HG02610 (cell line): ENCODE measurements around the gene PAPPA2.
A peak's percentile ranks its signal among the peaks of the same experiment; 100 is the strongest.
"Not testable (repeated sequence)": the region's sequence is repeated elsewhere in the genome, so short reads cannot be mapped to it uniquely, and the experiment has no call there.

Experiments used
- ATAC-seq: cut with Tn5 transposase; IDR thresholded peaks from one replicate; pipeline ENCODE4 v1.9.1; 2021; ENCODE audit warnings: mild to moderate bottlenecking, moderate library complexity; ENCODE audit not compliant: unreplicated experiment

Gene PAPPA2

GRCh38 chr1:176744142-176744541, 281.2 kb downstream of the PAPPA2 start:
- no peak for ATAC-seq

- no peak for ATAC-seq
Measured at GRCh38 chr1:176745945-176746344, 283.0 kb downstream of the PAPPA2 start.

- no peak for ATAC-seq
Measured at GRCh38 chr1:176752505-176752904, 289.5 kb downstream of the PAPPA2 start.

GRCh38 chr1:176754676-176755075, 291.7 kb downstream of the PAPPA2 start:
- no peak for ATAC-seq

- not testable (repeated sequence) for ATAC-seq
Measured at GRCh38 chr1:176756817-176757216, 293.8 kb downstream of the PAPPA2 start.

- no peak for ATAC-seq
Measured at GRCh38 chr1:176765608-176766007, 302.6 kb downstream of the PAPPA2 start.

- no peak for ATAC-seq
Measured at GRCh38 chr1:176766779-176767178, 303.8 kb downstream of the PAPPA2 start.

- ATAC-seq, result no peak
Measured at GRCh38 chr1:176767714-176768136, 304.8 kb downstream of the PAPPA2 start.

GRCh38 chr1:176768532-176768931, 305.6 kb downstream of the PAPPA2 start:
- ATAC-seq, result no peak

GRCh38 chr1:176770066-176770465, 307.1 kb downstream of the PAPPA2 start:
- no peak for ATAC-seq

GRCh38 chr1:176773038-176773437, 310.1 kb downstream of the PAPPA2 start:
- ATAC-seq, result no peak

GRCh38 chr1:176774224-176774623, 311.2 kb downstream of the PAPPA2 start:
- ATAC-seq, result no peak

GRCh38 chr1:176775378-176775777, 312.4 kb downstream of the PAPPA2 start:
- no peak for ATAC-seq

GRCh38 chr1:176775996-176776395, 313.0 kb downstream of the PAPPA2 start:
- no peak for ATAC-seq

- ATAC-seq, result no peak
Measured at GRCh38 chr1:176778056-176778455, 315.1 kb downstream of the PAPPA2 start.

GRCh38 chr1:176779992-176780328, 317.0 kb downstream of the PAPPA2 start:
- no peak for ATAC-seq

GRCh38 chr1:176783309-176783708, 320.3 kb downstream of the PAPPA2 start:
- no peak for ATAC-seq

- no peak for ATAC-seq
Measured at GRCh38 chr1:176785056-176785455, 322.1 kb downstream of the PAPPA2 start.

- ATAC-seq, result peak; percentile 45
Measured at GRCh38 chr1:176785791-176786190, 322.8 kb downstream of the PAPPA2 start.

- peak; percentile 75 for ATAC-seq
Measured at GRCh38 chr1:176786274-176786673, 323.3 kb downstream of the PAPPA2 start.

- ATAC-seq, result no peak
Measured at GRCh38 chr1:176789571-176790090, 326.7 kb downstream of the PAPPA2 start.

GRCh38 chr1:176790786-176791185, 327.8 kb downstream of the PAPPA2 start:
- no peak for ATAC-seq

- no peak for ATAC-seq
Measured at GRCh38 chr1:176791906-176792305, 328.9 kb downstream of the PAPPA2 start.
